ENCODE data around the gene TLE7.

TLE7 gene

DNA sequence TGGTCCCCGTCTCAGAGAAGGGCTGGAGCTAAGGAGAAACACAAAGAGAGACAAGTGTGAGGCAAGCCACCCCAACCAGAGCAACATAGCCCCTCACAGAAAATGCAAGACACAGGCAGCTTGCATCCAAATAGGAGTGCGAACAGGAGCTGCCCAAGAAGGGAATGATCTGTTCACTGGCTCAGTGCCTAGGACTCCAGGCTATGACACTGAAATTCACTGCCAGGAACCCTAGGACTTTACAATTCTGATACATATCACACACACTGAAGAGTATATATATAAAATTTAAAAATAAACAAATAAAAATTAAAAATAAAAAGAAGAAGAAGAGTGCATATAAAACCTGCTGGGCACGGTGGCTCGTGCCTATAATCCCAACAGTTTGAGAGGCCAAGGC lies 14.9 kb upstream of the TLE7 start:
- Histone ChIP-seq H3K27me3 (ENCODE audit: low read length) (no peaks in the 10 kb centered on the region), H3F3A (ENCODE audit: insufficient read depth) (no peaks in the 10 kb centered on the region), H3K9me2 (replicated peaks; ENCODE audit: insufficient read depth, low read length) (no peaks in the 10 kb centered on the region), H3K4me2 (ENCODE audit: low read depth, low read length, poor library complexity, severe bottlenecking) (no peak overlapping the region), H2AFZ (ENCODE audit: low read depth, low read length, severe bottlenecking) (no peak overlapping the region), H4K20me1 (ENCODE audit: low read depth, low read length) (no peaks in the 10 kb centered on the region), H3K79me2 (ENCODE audit: insufficient read depth, low read length) (peaks cover 23% of the 10 kb centered on the region), H3K4me3 (ENCODE audit: insufficient read depth, low read length, poor library complexity, severe bottlenecking) (no peak overlapping the region), H3K27ac (ENCODE audit: low read depth, low read length) (no peak overlapping the region), H3K36me3 (ENCODE audit: low read length) (peaks cover 11% of the 10 kb centered on the region; the same call in 1 of the 2 replicates), H3K9ac (ENCODE audit: low read length) (no peak overlapping the region), H3K9me3 (ENCODE audit: insufficient read depth, low read length) (no peaks in the 10 kb centered on the region)
- TF ChIP-seq, protein P1, sequence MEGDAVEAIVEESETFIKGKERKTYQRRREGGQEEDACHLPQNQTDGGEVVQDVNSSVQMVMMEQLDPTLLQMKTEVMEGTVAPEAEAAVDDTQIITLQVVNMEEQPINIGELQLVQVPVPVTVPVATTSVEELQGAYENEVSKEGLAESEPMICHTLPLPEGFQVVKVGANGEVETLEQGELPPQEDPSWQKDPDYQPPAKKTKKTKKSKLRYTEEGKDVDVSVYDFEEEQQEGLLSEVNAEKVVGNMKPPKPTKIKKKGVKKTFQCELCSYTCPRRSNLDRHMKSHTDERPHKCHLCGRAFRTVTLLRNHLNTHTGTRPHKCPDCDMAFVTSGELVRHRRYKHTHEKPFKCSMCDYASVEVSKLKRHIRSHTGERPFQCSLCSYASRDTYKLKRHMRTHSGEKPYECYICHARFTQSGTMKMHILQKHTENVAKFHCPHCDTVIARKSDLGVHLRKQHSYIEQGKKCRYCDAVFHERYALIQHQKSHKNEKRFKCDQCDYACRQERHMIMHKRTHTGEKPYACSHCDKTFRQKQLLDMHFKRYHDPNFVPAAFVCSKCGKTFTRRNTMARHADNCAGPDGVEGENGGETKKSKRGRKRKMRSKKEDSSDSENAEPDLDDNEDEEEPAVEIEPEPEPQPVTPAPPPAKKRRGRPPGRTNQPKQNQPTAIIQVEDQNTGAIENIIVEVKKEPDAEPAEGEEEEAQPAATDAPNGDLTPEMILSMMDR (IDR thresholded peaks at IDR 0.05; ENCODE audit: insufficient read depth, low read length, poor library complexity, severe bottlenecking), result no peak
- no peak for TF ChIP-seq EZH2phosphoT487 (conservative IDR thresholded peaks at IDR 0.05; ENCODE audit: low read length)

- Histone ChIP-seq H3K4me3 (ENCODE audit: insufficient read depth, low read length, poor library complexity, severe bottlenecking) (no peak overlapping the region), H3K36me3 (ENCODE audit: low read length) (peaks cover 47% of the 10 kb centered on the region), H3K4me2 (ENCODE audit: low read depth, low read length, poor library complexity, severe bottlenecking) (no peak overlapping the region), H3K27me3 (ENCODE audit: low read length) (no peaks in the 10 kb centered on the region), H3K79me2 (ENCODE audit: insufficient read depth, low read length) (no peaks in the 10 kb centered on the region), H3K27ac (ENCODE audit: low read depth, low read length) (no peak overlapping the region), H3K9ac (ENCODE audit: low read length) (no peak overlapping the region), H3K9me2 (replicated peaks; ENCODE audit: insufficient read depth, low read length) (no peaks in the 10 kb centered on the region), H3K9me3 (ENCODE audit: insufficient read depth, low read length) (peaks cover 29% of the 10 kb centered on the region), H3F3A (ENCODE audit: insufficient read depth) (no peaks in the 10 kb centered on the region), H4K20me1 (ENCODE audit: low read depth, low read length) (no peaks in the 10 kb centered on the region), H2AFZ (ENCODE audit: low read depth, low read length, severe bottlenecking) (no peak overlapping the region)
- TF ChIP-seq, protein P1 (IDR thresholded peaks at IDR 0.05; ENCODE audit: insufficient read depth, low read length, poor library complexity, severe bottlenecking), result no peak
- TF ChIP-seq EZH2phosphoT487 (conservative IDR thresholded peaks at IDR 0.05; ENCODE audit: low read length), result no peak
Measured at GRCh38 chr16:71453036-71453435, 11.2 kb upstream of the TLE7 start.

- H4K20me1 ChIP-seq (ENCODE audit: low read depth, low read length), result no peaks in the 10 kb centered on the region
- H3K9me3 ChIP-seq (ENCODE audit: insufficient read depth, low read length), result peaks cover 38% of the 10 kb centered on the region
- H3K9me2 ChIP-seq (replicated peaks; ENCODE audit: insufficient read depth, low read length), result no peaks in the 10 kb centered on the region
- TF ChIP-seq, protein P1 (IDR thresholded peaks at IDR 0.05; ENCODE audit: insufficient read depth, low read length, poor library complexity, severe bottlenecking), result no peak
- no peak for TF ChIP-seq EZH2phosphoT487 (conservative IDR thresholded peaks at IDR 0.05; ENCODE audit: low read length)
- peaks cover 52% of the 10 kb centered on the region for H3K36me3 ChIP-seq (ENCODE audit: low read length)
- no peaks in the 10 kb centered on the region for H3K27me3 ChIP-seq (ENCODE audit: low read length)
- H2AFZ ChIP-seq (ENCODE audit: low read depth, low read length, severe bottlenecking), result no peak overlapping the region
- H3F3A ChIP-seq (ENCODE audit: insufficient read depth), result no peaks in the 10 kb centered on the region
- no peak overlapping the region for H3K27ac ChIP-seq (ENCODE audit: low read depth, low read length)
- no peak overlapping the region for H3K4me3 ChIP-seq (ENCODE audit: insufficient read depth, low read length, poor library complexity, severe bottlenecking)
- no peak overlapping the region for H3K4me2 ChIP-seq (ENCODE audit: low read depth, low read length, poor library complexity, severe bottlenecking)
- H3K79me2 ChIP-seq (ENCODE audit: insufficient read depth, low read length), result no peaks in the 10 kb centered on the region
- no peak overlapping the region for H3K9ac ChIP-seq (ENCODE audit: low read length)
Measured at GRCh38 chr16:71449020-71449419, 7.2 kb upstream of the TLE7 start.

Measured in SU-DHL-6 (cell line).